ENCODE data around the gene CDH4. TPM values are rescaled to one million over a fixed set of nuclear protein-coding genes. Genes with fewer than 3 reads are reported as not detected.

The CDH4 gene
- total and polyA plus RNA-seq, 2 of the 4 experiments (the other 2 are of a cell fraction) = 1.6 to 3.5 TPM

DNA sequence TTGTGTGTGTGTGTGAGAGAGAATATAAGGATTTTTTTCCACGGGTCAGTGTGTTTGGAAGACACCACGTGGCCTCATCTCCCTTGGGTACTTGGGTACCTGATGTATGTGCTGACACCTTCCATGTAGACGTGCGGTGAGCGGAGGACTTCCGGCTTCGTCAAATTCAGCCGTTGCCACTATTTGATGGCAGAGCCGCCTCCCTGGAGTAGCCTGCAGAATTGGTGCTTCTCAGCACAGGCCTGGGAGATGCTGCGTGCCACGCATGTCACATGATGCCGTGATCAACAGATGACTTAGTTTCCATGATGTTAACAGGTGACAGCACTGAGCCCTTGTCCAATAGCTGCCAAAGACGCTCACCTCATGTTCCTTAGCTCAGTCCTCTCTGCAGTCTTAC lies 69.4 kb downstream of the CDH4 start:
- Histone ChIP-seq H3K18ac (ENCODE audit: low read depth, low read length) (no peak overlapping the region), H2AK5ac (ENCODE audit: low read depth, low read length) (no peak overlapping the region), H3K56ac (ENCODE audit: extremely low read depth, insufficient read depth, low read length) (no peak overlapping the region), H3K4me3 (ENCODE audit: insufficient read depth, low read depth, low read length) (no peak overlapping the region), H4K91ac (ENCODE audit: insufficient read depth, low read depth, low read length) (no peak overlapping the region), H3K23ac (ENCODE audit: low read depth, low read length) (no peak overlapping the region), H4K8ac (ENCODE audit: low read depth in 2 of 2, low read length in 2 of 2) (no peak overlapping the region), H3K9ac (ENCODE audit: low read depth, low read length) (no peak overlapping the region), H2BK120ac (ENCODE audit: low read depth, low read length) (no peak overlapping the region), H2BK20ac (ENCODE audit: low read depth, low read length) (no peak overlapping the region), H3K4ac (ENCODE audit: low read depth, low read length) (no peak overlapping the region), H2AK9ac (replicated peaks; ENCODE audit: low read depth, low read length, poor library complexity) (no peak overlapping the region), H3K9me3 (ENCODE audit: control insufficient read depth, insufficient read depth, low read length) (no peaks in the 10 kb centered on the region), H3K27me3 (ENCODE audit: control insufficient read depth, insufficient read depth, low read length) (no peaks in the 10 kb centered on the region), H2BK5ac (ENCODE audit: low read depth, low read length, poor library complexity, severe bottlenecking) (no peak overlapping the region), H4K5ac (ENCODE audit: low read depth, low read length) (no peak overlapping the region), H3K14ac (replicated peaks; ENCODE audit: low read depth, low read length) (no peak overlapping the region), H3K4me1 (ENCODE audit: control insufficient read depth, insufficient read depth, low read length) (no peaks in the 10 kb centered on the region), H2BK15ac (ENCODE audit: low read depth, low read length) (no peak overlapping the region), H3K9me1 (ENCODE audit: insufficient read depth, low read length) (peaks cover 10% of the 10 kb centered on the region; the same call in 1 of the 2 replicates), H4K20me1 (ENCODE audit: insufficient read depth, low read length) (no peaks in the 10 kb centered on the region), H3K36me3 (ENCODE audit: control insufficient read depth, insufficient read depth, low read length) (no peaks in the 10 kb centered on the region), H3K27ac (ENCODE audit: insufficient read depth, low read length) (no peak overlapping the region), H2AFZ (replicated peaks; ENCODE audit: low read length, poor library complexity) (no peak overlapping the region), H3K79me1 (ENCODE audit: low read depth in 1 of 2, low read length in 2 of 2) (peaks cover 2 to 5% of the 10 kb centered on the region in 2 experiments; a peak in 2 of 4 replicates), H3K4me2 (ENCODE audit: low read depth, low read length) (no peak overlapping the region)
- 93% methylated on average over 6 of the region's 13 CpGs; no CpG with 5 or more reads in 1 of the 2 experiments for WGBS, 2 experiments (ENCODE audit: extremely low coverage in 2 of 2, insufficient read length in 1 of 2)
- no peak for DNase-seq
- BruUV-seq (replicated peaks) = no TSS peak
- in situ Hi-C loops (cut with MboI; ENCODE audit: low sequenced_read_pairs) (no loop called here), intact Hi-C loops (cut with micrococcal nuclease) (no loop called here), dilution Hi-C loops (cut with HindIII; ENCODE audit: low sequenced_read_pairs, unreplicated experiment) (no loop called here)
- ChIA-PET CTCF (no interaction called here), POLR2A (ENCODE audit: unreplicated experiment) (no interaction called here)
- TF ChIP-seq BHLHE40 (IDR thresholded peaks at IDR 0.05; ENCODE audit: low read depth, low read length) = no peak
- TF ChIP-seq CHD1 (IDR thresholded peaks at IDR 0.05; ENCODE audit: low read depth, low read length) = no peak
- no peak for TF ChIP-seq RAD21 (IDR thresholded peaks at IDR 0.05; ENCODE audit: low read length)
- TF ChIP-seq NFE2L2 (IDR thresholded peaks at IDR 0.05; ENCODE audit: low read depth, low read length) = no peak
- TF ChIP-seq MXI1 (IDR thresholded peaks at IDR 0.05; ENCODE audit: borderline replicate concordance, low read depth, low read length) = no peak
- TF ChIP-seq, protein P1, sequence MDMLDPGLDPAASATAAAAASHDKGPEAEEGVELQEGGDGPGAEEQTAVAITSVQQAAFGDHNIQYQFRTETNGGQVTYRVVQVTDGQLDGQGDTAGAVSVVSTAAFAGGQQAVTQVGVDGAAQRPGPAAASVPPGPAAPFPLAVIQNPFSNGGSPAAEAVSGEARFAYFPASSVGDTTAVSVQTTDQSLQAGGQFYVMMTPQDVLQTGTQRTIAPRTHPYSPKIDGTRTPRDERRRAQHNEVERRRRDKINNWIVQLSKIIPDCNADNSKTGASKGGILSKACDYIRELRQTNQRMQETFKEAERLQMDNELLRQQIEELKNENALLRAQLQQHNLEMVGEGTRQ (IDR thresholded peaks at IDR 0.05; ENCODE audit: low read depth, low read length) = no peak
- TF ChIP-seq, protein P2, sequence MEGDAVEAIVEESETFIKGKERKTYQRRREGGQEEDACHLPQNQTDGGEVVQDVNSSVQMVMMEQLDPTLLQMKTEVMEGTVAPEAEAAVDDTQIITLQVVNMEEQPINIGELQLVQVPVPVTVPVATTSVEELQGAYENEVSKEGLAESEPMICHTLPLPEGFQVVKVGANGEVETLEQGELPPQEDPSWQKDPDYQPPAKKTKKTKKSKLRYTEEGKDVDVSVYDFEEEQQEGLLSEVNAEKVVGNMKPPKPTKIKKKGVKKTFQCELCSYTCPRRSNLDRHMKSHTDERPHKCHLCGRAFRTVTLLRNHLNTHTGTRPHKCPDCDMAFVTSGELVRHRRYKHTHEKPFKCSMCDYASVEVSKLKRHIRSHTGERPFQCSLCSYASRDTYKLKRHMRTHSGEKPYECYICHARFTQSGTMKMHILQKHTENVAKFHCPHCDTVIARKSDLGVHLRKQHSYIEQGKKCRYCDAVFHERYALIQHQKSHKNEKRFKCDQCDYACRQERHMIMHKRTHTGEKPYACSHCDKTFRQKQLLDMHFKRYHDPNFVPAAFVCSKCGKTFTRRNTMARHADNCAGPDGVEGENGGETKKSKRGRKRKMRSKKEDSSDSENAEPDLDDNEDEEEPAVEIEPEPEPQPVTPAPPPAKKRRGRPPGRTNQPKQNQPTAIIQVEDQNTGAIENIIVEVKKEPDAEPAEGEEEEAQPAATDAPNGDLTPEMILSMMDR (conservative IDR thresholded peaks at IDR 0.05; ENCODE audit: low read depth, low read length) = no peak
- no peak for TF ChIP-seq MAFK (IDR thresholded peaks at IDR 0.05; ENCODE audit: low read depth, low read length)
- no peak for TF ChIP-seq SMC3 (IDR thresholded peaks at IDR 0.05; ENCODE audit: low read depth, low read length)
- TF ChIP-seq RCOR1 (IDR thresholded peaks at IDR 0.05; ENCODE audit: insufficient replicate concordance, low read length) = no peak
- no peak for TF ChIP-seq POLR2A (IDR thresholded peaks at IDR 0.05; ENCODE audit: low read depth, low read length)
- TF ChIP-seq CEBPB (IDR thresholded peaks at IDR 0.05; ENCODE audit: low read depth, low read length) = no peak
- no peak for TF ChIP-seq FOS (IDR thresholded peaks at IDR 0.05; ENCODE audit: low read depth, low read length)
- no peak for ATAC-seq (ENCODE audit: low read depth)

Data from IMR-90 (cell line).